GM04503 (cell line): ENCODE data around the gene TNFRSF18.
"Not testable (repeated sequence)": the region's sequence is repeated elsewhere in the genome, so short reads cannot be mapped to it uniquely, and the experiment has no call there.

Source experiments
- DNase-seq: peaks from one replicate; pipeline ENCODE4 v3.0.0-alpha.2; 2012; ENCODE audit warnings: low read depth

TNFRSF18 gene

DNA sequence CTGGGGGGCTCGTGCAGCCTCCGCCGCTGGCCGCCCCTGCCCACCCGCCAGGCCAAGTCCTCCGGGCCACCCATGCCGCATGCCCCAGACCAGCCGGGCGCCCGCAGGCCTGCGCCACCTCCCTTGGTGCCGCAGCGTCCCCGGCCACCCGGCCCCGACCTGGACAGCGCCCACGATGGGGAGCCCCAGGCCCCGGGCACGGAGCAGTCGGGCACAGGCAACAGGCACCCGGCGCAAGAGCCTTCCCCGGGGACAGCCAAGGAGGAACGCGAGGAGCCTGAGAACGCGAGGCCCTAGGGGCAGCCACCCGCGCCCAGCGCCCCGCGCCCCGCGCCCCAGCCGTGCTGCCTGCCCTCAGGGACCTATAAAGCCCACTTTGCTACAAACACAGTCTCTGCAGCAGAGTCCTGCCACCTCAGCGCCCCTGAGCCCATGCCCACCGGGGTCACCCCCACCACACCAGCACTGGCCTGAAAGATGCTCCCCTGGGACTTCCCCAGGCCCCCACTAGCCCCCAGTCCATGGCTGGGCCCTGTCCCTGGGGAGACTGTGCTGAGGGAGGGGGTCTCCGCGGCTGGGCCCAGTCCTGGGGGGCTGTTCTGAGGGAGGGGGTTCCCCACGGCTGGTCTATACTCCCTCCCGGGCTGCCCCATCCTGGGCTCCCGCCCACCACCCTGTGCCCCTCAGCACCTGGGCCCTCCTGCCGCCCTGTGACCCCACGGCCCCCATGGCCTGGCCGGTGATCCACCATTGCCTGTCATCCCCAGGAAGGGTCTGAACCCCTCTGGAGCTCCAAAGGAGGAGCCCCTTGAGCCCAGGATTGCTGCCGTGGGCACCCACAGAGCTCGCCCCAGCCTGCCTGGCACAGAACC lies 8.6 kb downstream of the TNFRSF18 start:
- no peak for DNase-seq

DNA sequence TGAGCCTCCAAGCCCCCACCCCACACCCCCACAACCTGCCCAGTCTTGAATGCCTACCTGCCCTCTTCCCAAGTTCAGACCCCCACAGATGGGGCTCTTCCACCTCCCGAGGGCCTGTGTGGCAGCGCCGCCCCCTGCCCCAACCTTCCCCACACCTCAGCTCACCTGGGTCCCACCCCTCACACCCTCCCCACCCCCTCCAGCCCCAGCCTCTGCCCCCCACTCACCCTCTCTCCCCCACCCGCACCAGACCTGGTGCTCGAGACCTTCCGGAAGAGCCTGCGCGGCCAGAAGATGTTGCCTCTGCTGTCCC lies 9.2 kb downstream of the TNFRSF18 start:
- DNase-seq: no peak

DNA sequence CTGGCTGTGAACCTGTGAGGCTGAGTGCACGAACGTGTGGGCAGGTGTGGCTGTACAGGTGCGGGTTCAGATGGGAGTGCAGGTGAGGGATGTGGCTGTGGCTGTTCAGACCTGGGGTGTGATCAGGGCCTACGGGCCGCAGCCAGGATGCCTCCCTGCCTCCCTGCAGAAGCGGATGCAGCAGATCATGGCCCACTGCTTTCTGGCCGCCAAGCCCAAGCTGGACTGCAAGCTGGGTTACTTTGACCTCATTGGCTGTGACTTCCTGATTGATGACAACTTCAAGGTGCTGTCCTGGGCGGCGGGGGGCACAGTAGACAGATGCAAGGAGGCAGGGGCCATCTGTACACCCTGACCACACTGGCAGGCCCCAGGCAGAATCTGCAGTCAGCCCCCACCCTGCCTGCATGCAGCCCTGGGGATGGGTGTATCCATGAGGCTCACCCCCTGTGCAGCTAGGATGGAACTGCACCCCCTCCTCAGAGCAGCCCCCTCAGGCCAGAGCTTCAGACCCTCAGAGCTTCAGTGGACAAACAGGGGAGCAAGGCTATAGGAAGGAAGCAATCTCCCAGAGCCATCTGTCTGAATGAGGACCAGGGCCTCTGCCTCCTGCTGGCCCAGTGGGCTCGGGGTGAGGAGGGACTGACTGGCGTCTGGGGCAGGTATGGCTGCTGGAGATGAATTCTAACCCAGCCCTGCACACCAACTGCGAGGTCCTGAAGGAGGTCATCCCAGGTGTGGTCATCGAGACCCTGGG lies 9.8 kb downstream of the TNFRSF18 start:
- no peak for DNase-seq

DNA sequence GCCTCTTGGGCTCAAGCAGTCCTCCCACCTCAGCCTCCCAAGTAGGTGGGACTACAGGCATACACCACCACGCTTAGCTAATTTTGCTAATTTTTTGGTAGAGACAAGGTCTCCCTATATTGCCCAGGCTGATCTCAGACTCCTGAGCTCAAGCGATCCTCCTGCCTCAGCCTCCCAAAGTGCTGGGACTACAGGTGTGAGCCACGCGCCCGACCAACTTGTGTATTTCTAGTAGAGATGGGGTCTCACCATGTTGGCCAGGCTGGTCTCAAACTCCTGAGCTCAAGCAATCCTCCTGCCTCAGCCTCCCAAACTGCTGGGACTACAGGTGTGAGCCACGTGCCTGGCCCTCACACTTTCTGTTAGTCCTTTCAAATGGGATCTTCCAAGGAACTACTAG lies 10.7 kb downstream of the TNFRSF18 start:
- DNase-seq: not testable (repeated sequence)

DNA sequence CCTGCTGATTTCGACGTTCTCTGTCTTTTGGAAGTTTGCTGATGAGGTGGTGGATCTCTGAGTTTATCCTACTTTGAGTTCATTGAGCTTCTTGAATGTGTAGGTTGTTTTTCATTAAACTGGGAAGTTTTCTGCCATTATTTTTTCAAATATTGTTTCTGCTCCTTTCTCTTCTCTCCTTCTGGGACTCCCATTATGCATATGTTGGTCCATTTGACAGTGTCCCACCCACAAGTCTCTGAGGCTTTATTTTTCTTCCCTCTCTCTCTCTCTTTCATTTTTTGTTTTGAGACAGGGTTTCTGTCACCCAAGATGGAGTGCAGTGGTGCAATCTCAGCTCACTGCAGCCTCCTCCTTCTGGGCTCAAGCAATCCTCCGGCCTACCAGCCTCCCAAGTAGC lies 11.7 kb downstream of the TNFRSF18 start:
- DNase-seq: no peak

DNA sequence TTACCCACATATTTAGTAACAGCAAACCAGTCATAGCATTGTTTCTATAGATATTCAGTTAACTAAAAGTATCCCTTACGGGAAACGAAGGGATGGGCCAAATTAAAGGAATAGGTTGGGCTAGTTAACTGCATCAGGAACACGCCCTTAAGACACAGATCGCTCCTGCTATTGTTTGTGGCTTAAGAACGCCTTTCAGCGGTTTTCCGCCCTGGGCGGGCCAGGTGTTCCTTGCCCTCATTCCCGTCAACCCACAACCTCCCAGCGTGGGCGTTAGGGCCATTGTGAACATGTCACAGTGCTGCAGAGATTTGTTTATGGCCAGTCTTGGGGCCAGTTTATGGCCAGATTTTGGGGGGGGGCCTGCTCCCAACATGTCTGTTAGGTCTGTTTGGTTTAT lies 14.7 kb downstream of the TNFRSF18 start:
- no peak for DNase-seq

DNA sequence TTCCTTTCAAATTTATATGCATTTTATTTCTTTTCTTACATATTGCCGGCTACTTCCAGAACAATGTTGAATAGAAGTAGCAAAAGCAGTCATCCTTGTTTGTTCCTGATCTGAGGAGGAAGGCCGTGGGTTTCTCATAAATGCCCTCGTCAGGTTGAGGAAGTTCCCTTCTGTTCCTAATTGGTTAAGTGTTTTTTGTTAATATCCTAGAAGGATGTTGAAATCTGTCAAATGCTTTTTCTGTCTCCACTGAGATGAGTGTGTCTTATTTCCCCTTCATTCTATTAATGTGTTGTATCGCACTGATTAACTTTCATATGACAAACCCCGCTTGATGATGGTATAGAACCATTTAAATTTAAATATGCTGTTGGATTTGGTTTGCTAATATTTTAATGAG lies 17.3 kb downstream of the TNFRSF18 start:
- DNase-seq: no peak

DNA sequence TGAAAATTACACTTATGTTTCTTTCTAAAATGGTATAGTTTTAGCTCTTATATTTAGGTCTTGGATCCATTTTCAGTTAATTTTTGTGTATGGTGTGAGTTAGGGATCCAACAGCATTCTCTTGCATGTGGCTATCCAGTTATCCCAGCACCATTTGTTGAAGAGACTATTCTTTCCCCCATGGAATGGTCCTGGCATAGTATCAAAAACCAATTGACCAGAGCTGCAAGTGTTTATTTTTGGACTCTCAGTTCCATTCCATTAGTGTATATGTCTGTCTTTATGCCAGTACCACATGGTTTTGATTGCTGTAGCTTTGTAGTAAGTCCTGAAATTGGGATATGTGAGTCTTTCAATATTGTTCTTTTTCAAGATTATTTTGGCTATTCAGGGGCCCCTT lies 18.5 kb downstream of the TNFRSF18 start:
- DNase-seq: no peak

DNA sequence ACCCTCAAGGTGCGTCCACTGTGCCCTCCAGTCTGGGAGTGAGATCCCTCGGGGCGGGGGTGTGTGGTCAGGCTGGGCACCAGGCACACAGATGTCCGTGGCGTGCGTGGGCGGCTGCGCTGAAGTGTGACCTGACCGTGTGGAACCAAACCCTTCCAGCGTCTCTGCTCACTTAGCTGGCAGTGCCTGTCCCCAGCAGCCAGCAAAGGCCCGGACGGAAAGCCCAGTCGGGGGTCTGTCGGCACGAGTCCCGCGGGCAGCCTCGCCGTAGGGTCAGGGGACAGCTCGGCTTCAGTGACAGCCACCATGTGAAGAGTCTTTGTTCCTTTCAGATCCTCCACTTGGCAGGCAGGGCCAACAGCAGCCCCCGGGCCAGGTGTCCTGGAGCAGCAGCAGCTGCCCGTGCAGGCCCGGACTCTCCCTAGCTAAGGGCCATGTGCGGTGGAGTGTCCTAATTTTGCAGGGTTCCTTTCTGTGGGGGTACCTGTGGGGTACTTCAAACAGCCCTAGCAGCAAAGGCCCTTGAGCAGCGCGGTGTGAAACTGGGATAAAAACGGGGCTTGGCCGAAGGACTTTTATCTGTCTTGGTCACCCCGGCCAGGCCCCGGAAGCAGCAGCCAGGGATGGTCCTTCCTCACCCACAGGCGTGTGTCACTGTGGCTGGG lies 21.2 kb downstream of the TNFRSF18 start:
- DNase-seq: no peak

DNA sequence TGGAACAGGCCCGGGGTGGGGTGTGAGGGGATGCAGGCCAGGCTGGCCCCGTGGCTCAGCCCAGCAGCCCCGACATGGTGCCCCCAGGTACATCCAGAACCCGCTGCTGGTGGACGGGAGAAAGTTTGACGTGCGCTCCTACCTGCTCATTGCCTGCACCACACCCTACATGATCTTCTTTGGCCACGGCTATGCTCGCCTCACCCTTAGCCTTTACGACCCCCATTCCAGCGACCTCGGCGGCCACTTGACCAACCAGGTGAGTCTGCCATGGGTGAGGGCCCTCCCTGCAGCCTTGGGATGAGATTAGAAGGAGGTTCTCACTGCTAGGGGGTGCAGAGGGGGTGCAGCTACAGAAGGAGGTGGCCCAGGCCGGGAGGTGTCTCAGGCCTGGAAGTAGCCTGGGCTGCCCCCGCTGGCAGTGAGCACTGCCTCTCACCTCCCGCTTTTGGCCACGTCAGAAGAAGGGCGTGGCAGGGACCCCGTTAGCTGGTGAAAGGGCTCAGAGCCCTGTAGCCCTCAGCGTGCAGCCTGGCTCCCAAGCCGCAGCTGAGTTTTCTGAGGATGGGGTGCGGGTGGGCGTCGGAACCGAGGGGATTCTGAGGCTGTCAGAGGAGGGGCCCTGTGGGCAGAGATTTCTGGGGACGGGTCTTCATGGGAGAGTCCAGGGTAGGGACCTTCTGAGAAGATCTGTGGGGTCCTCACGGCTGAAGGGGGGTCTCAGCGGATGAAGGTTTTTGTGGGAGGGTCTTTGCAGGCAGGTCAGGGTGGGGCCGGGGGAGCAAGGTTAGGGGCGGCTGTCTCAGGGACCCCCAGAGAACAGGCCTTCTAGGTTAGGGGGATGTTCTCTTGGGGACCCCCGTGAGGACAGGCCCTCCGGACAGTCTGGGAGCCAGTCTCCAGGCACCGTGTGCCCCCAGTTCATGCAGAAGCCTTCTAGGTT lies 22.3 kb downstream of the TNFRSF18 start:
- DNase-seq: no peak

DNA sequence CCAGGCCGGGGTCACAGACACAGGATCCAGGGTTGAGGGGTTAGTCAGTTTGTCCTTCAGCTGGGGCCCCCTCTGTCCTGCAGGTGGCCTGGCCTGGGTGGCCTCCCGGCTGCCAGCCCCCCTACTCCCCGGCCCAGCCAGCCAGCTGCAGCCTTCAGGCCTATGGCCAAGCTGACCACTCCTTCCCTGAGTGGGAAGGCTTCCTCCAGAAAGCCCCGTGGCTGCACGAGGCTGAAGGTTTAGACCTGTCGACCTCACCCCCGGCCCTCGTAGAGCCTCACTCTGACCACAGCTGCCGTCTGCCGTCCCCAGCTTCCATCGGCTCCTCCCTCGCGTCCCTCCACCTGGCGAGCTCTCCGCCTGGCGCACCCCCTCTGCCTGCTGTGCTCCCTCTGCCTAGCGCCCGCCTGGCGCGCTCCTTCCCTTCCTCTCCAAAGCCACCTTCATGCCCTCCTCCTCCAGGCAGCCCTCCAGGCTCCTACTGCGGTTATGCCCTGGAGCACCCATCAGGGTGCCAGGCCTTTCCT lies 23.1 kb downstream of the TNFRSF18 start:
- DNase-seq: no peak

DNA sequence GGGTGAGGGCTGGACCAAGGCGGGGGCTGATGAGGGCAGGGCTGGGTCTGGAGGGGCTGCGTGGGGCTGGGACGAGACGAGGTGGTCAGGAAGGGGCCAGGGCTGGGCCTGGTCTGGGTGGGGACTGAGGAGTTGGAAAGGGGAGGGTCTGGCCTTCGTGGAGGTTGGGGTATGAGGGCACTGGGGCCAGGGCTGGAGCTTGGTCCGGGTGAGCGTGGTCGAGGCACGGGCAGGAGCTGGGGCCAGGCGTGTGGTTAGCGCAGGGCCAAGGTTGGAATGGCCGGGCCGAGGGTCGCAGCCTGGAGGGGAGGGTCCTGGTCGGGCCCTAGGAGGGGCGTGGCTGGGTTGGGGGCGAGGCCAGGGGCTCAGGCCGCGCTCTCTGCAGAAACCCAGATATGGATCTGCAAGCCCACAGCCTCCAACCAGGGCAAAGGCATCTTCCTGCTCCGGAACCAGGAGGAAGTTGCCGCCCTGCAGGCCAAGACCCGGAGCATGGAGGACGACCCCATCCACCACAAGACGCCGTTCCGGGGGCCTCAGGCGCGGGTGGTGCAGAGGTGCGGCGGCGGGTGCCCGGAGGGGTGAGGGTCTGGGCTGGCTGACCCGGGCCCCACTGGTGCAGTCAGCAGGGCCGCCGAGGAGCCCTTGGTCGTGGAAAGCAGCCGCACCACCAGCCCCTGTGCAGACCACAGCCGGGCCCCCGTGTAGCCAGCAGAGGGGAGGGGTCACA lies 23.7 kb downstream of the TNFRSF18 start:
- no peak for DNase-seq

DNA sequence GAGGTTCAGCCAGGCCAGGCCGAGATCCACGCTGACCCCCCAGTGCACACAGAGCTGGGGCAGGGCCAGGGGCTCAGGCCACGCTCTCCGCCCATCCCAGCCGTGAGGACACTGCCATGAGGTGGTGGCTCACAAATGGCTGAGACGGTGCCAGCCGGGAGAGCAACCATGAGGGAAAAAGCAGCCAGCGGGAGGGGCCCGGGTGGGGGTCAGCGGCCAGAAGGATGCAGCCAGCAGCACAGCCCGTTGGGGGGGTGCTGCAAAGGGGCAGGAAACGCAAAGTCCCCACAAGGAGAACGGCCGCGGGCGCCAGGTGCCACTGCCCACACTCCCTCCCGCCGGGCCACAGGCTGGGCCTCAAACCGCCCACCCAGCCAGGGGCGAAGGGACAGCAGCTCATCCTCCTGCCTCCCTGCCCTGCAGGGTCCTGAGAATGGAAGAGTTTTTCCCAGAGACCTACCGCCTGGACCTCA lies 24.4 kb downstream of the TNFRSF18 start:
- no peak for DNase-seq

DNA sequence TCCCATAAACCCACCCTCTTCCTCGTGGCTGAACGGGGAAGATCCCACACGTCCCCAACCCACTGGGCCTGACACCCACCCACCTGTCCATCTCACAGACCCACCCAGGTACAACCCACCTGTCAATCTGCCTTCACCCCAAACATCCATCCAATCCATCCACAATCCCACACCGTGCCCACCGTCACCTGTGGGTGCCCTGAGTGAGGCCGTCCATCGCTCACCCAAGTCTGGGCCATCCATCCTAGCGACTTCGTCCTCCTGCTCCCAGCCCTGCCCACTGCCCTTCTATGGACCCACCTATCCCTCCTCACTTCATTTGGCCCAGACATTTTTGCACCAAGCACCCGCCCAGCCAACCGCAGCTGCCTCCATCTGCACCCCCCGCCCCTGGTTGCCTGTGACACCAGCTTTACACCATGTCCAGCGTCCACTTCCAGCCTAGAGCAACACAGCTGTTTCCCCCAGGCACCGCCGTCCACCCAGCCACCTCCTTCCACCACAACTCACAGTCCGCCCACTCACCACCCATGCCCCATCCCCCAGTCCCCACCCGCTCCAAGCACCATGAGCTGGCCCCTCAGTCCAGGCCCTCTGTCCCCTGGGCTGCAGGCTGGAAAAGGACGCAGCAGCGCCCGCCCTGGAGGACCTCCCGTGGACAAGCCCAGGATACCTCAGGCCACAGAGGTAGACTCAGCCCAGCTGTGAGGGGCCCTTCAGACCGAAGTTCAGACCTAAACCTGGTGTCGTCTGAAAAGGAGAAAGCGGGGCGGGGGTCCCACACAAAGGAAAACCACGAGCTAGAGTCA lies 25.1 kb downstream of the TNFRSF18 start:
- no peak for DNase-seq

DNA sequence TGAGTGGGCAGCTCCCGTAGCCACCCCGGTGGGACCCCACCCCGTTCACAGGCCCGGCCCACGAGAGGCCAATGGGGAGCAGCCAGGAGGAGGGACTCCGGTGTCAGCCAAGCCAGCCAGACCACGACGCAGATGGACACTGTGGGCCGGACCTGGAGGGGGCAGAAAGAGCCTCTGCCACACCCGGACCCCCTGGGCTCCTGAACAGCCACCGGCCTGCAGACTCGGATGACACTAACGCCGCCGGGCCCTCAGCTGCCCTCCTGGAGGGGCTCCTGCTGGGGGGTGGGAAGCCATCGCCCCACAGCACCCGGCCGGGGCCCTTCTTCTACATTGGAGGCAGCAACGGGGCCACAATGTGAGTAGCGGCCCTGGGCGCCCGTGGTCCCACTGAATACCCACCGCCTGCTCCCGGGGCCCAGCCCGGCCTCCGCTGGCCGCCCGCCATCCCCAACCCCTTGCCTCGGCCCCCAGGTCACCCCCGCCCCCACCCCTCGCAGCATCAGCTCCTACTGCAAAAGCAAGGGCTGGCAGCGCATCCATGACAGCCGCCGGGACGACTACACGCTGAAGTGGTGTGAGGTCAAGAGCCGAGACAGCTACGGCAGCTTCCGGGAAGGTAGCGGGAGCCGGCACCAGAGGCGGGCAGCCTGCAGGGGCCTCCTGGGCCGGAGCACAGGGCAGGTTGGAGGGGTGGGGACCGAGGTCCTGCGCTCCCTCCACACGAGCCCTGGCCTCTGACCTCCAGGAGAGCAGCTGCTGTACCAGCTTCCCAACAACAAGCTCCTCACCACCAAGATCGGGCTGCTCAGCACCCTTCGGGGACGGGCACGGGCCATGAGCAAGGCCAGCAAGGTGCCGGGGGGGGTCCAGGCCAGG lies 26.2 kb downstream of the TNFRSF18 start:
- no peak for DNase-seq

DNA sequence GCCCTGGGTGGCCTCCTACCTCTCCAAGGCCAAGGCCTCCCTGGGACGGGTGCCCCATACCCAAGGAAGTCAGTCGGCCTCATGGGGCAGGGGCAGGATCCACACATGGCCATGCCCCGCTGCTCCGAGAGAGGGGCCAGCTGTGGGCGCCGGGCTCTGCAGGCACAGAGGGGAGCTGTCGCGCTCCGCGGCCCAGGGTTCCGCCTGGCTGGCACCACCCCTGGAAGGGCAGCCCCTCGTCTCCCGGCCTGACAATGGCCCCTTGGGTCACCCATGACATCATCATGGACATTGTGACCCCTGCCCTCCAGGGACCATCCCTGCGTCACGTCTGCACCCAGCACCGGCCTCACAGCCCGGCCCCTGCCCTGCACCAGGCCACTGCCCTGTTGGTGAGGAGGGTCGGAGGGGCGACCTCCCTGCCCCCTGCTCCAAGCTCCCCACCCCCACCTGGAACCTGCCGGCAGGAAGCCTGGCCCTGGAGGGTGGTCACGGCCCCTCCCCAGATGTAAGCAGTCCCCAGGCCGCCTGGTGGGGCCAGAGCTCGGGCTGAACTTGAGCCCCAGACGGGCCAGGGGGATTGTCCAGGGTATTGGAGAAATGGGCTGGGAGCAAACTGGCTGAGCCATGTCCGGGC lies 26.9 kb downstream of the TNFRSF18 start:
- no peak for DNase-seq

DNA sequence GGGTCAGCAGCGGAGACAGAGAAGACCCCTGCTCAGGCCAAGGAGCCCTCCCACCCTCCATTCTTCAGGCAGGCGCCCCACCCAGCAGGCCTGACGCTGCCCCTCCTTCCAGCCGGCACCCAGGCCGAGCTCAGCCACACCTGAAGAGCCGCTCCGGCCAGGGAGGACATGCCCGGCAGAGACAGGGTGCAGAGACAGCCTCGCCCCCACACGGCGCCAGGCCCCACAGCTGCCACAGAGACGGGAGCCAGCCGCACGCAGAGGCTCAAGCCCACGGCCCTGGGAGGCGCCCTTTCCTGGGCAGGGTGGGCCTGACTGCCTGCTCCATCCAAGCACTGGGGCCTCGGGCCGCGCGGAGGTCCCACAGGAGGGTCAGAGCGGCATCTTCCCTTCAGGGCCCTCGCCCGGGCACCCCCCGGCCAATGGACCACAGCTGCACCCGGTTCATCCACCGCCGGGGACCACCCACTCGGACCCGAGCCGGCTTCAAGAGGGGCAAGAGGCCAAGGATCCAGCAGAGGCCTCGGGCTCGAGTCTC lies 27.5 kb downstream of the TNFRSF18 start:
- no peak for DNase-seq
